Endothelial cell of umbilical vein (primary cell): Measurements from ENCODE around the gene IFIT5. TPM values are rescaled to one million over a fixed set of nuclear protein-coding genes. Genes with fewer than 3 reads are reported as not detected.

Experiments
- BruUV-seq: library from RNA; stranded (reverse); fragments of 400-500 nt; replicated peaks from 2 replicates; lab custom pipeline; 2021; lab: Mats Ljungman, UMichigan
- CTCF ChIA-PET: fragments of 300-600, 350-600 bp; sonication (Branson Sonifier 250); formaldehyde crosslinking; loops from one replicate; lab custom pipeline; 2021; ENCODE audit warnings: antibody characterized with exemption, inconsistent platforms; lab: Charles Lee
- POLR2A ChIA-PET: fragments of 300-600, 350-600 bp; sonication (Branson Sonifier 250); formaldehyde crosslinking; loops from one replicate; lab custom pipeline; 2021; ENCODE audit warnings: antibody characterized with exemption, inconsistent platforms; lab: Charles Lee
- DNase-seq: peaks from one replicate; pipeline ENCODE4 v3.0.0-alpha.2; 2011; ENCODE audit warnings: low read depth, low spot score
- FAIRE-seq: peaks from 2 replicates; lab custom pipeline; 2011; peaks lifted over from hg19 to GRCh38; lab: Jason Lieb, UNC
- H2AFZ ChIP-seq: 2 replicates; pipeline ENCODE4 v1.6.0; 2012; ENCODE audit warnings: low read depth, low read length, control low read depth, inconsistent platforms
- H3K27ac ChIP-seq: 2 replicates; pipeline ENCODE4 v1.5.1; 2011; ENCODE audit warnings: low read depth, mild to moderate bottlenecking, control low read depth, low read length, moderate library complexity; ENCODE audit not compliant: insufficient read depth
- H3K27me3 ChIP-seq, 2 experiments: 2 replicates each; pipeline versions ENCODE4 v1.6.0 to v1.6.1; 2011; ENCODE audit warnings: low read length in 2 of 2, mixed read lengths in 1 of 2; ENCODE audit not compliant: control insufficient read depth in 2 of 2, insufficient read depth in 2 of 2
- H3K36me3 ChIP-seq, 2 experiments: 2 replicates in 1 of 2; 3 replicates in 1 of 2; pipeline ENCODE4 v1.5.1; 2011; ENCODE audit warnings: low read length in 2 of 2, mild to moderate bottlenecking in 1 of 2, moderate library complexity in 1 of 2; ENCODE audit not compliant: control insufficient read depth in 2 of 2, insufficient read depth in 2 of 2; ENCODE audit errors: extremely low read depth in 1 of 2
- H3K4me1 ChIP-seq: 3 replicates; pipeline ENCODE4 v1.5.1; 2011; ENCODE audit warnings: mild to moderate bottlenecking, low read length; ENCODE audit not compliant: control insufficient read depth, insufficient read depth; ENCODE audit errors: extremely low read depth
- H3K4me2 ChIP-seq: 2 replicates; pipeline ENCODE4 v1.6.1; 2011; ENCODE audit warnings: low read length, control low read depth, mixed read lengths; ENCODE audit not compliant: insufficient read depth
- H3K4me3 ChIP-seq, 3 experiments: fragments of 200-600 bp in 1 of 3; sonication (generic), shearing (Covaris generic) in 1 of 3; replicated peaks in 1 of 3; 2 replicates each; pipeline ENCODE4 v1.5.1; 2011 to 2016; ENCODE audit warnings: control low read depth in 3 of 3, low read length in 3 of 3, mild to moderate bottlenecking in 2 of 3, inconsistent platforms in 1 of 3, low read depth in 1 of 3, moderate library complexity in 1 of 3; ENCODE audit not compliant: insufficient read depth in 1 of 3
- H3K79me2 ChIP-seq: 2 replicates; pipeline ENCODE4 v1.6.0; 2012; ENCODE audit warnings: low read length, inconsistent platforms; ENCODE audit not compliant: control insufficient read depth, insufficient read depth
- H3K9ac ChIP-seq: replicated peaks from 2 replicates; pipeline ENCODE3; 2011; ENCODE audit warnings: low read length, control low read depth; ENCODE audit not compliant: insufficient read depth; ENCODE audit errors: extremely low read depth
- H3K9me1 ChIP-seq: replicated peaks from 3 replicates; pipeline ENCODE4 v1.6.0; 2011; ENCODE audit warnings: mild to moderate bottlenecking, low read length; ENCODE audit not compliant: control insufficient read depth, insufficient read depth; ENCODE audit errors: extremely low read depth
- H3K9me3 ChIP-seq: replicated peaks from 2 replicates; pipeline ENCODE4 v1.5.1; 2012; ENCODE audit warnings: low read length, inconsistent platforms; ENCODE audit not compliant: control insufficient read depth, insufficient read depth
- H4K20me1 ChIP-seq: replicated peaks from 2 replicates; pipeline ENCODE3; 2011; ENCODE audit warnings: mild to moderate bottlenecking, low read length; ENCODE audit not compliant: control insufficient read depth, insufficient read depth; ENCODE audit errors: extremely low read depth
- CTCF ChIP-seq, 2 donors: IDR thresholded peaks; 1 replicate in 1 of 2; 2 replicates in 1 of 2; pipeline ENCODE4 v1.5.1; 2011; ENCODE audit warnings: low read length in 2 of 2, mild to moderate bottlenecking in 2 of 2, moderate library complexity in 2 of 2, control low read depth in 1 of 2, inconsistent platforms in 1 of 2, low read depth in 1 of 2; ENCODE audit not compliant: insufficient read depth in 1 of 2; ENCODE audit errors: extremely low read depth in 1 of 2
- EZH2 ChIP-seq: IDR thresholded peaks from 2 replicates; pipeline ENCODE4 v1.6.1; 2012; ENCODE audit warnings: borderline replicate concordance, low read depth, mild to moderate bottlenecking, moderate library complexity, low read length, inconsistent platforms; ENCODE audit not compliant: severe bottlenecking
- FOS ChIP-seq: IDR thresholded peaks from 2 replicates; pipeline ENCODE4 v1.6.1; 2011; ENCODE audit warnings: mild to moderate bottlenecking, low read length, moderate library complexity, borderline replicate concordance; ENCODE audit not compliant: insufficient read depth
- GATA2 ChIP-seq: IDR thresholded peaks from 2 replicates; pipeline ENCODE4 v1.7.0; 2011; ENCODE audit warnings: low read depth, mild to moderate bottlenecking, moderate library complexity, mixed read lengths, low read length; ENCODE audit not compliant: insufficient read length, insufficient read depth
- JUN ChIP-seq: IDR thresholded peaks from 2 replicates; pipeline ENCODE4 v1.6.1; 2011; ENCODE audit warnings: borderline replicate concordance, low read depth; ENCODE audit not compliant: insufficient read length, insufficient read depth
- MAX ChIP-seq: IDR thresholded peaks from 2 replicates; pipeline ENCODE4 v1.6.1; 2011; ENCODE audit not compliant: insufficient read depth, insufficient read length
- MYC ChIP-seq: IDR thresholded peaks from one replicate; pipeline ENCODE4 v1.6.1; 2011; ENCODE audit warnings: mild to moderate bottlenecking, low read depth, low read length
- POLR2A ChIP-seq: IDR thresholded peaks from 2 replicates; pipeline ENCODE4 v1.6.1; 2012; ENCODE audit warnings: low read depth, mild to moderate bottlenecking, control low read depth, low read length
- POLR2AphosphoS5 ChIP-seq: IDR thresholded peaks from 2 replicates; pipeline ENCODE4 v1.6.1; 2012; ENCODE audit warnings: low read depth, mild to moderate bottlenecking, control low read depth, low read length, moderate library complexity; ENCODE audit not compliant: insufficient read depth
- dilution Hi-C: fragments of 300-500 bp; cut with MboI; formaldehyde crosslinking; loops from one replicate; pipeline ENCODE4 v1.15.0; 2019; ENCODE audit warnings: low sequenced_read_pairs; ENCODE audit not compliant: extremely low pct_ligation_motif_present
- intact Hi-C: fragments of 100-400 bp; cut with micrococcal nuclease; formaldehyde crosslinking; loops from one replicate; pipeline ENCODE4 v1.10.0; 2022
- polyA plus RNA-seq, 4 experiments: library from polyadenylated mRNA; depleted of rRNA in 3 of 4; stranded (reverse) in 3 of 4; unstranded in 1 of 4; fragments of >200 nt; gene quantifications; 2 replicates each; pipeline versions ENCODE4 v1.2.1 to v1.2.3, GENCODE V29; 2011 to 2012; ENCODE audit warnings: missing spikeins in 1 of 4
- total RNA-seq: library from RNA; stranded (reverse); gene quantifications from 2 replicates; pipeline ENCODE4 v1.2.3, GENCODE V29; 2021

IFIT5 gene
- total and polyA plus RNA-seq, 2 donors (not counting 3 experiments of a cell fraction or from before 2014, with no cell fraction given): 1.0 to 3.2 TPM

- H3K9me3 ChIP-seq: no peaks in the 10 kb centered on the region
- intact Hi-C loops (no loop called here), dilution Hi-C loops (no loop called here)
- no peaks in the 10 kb centered on the region for H3K36me3 ChIP-seq
- H3K9me1 ChIP-seq: no peaks in the 10 kb centered on the region
- CTCF ChIA-PET: interaction anchor here (2.1 kb wide), 1 partner anchor 100 kb away, joined by 9 read pairs; no protein-coding TSS in a partner anchor
- peaks cover 13% of the 10 kb centered on the region for H3K4me1 ChIP-seq
- no peak overlapping the region for H3K4me2 ChIP-seq
- H4K20me1 ChIP-seq: no peaks in the 10 kb centered on the region
- H3K27me3 ChIP-seq: no peaks in the 10 kb centered on the region
- no peak for FAIRE-seq
- DNase-seq: no peak
- H2AFZ ChIP-seq: no peak overlapping the region
- POLR2A ChIA-PET: no interaction called here
- no peak overlapping the region for H3K27ac ChIP-seq
- no peaks in the 10 kb centered on the region for H3K79me2 ChIP-seq
- no peak overlapping the region for H3K9ac ChIP-seq
- no peak overlapping the region for H3K4me3 ChIP-seq
- no peak for TF ChIP-seq FOS
- no peak for TF ChIP-seq MAX
- TF ChIP-seq GATA2: no peak
- no peak for TF ChIP-seq POLR2A
- TF ChIP-seq POLR2AphosphoS5: no peak
- TF ChIP-seq MYC: no peak
- TF ChIP-seq CTCF (IDR thresholded peaks at IDR 0.05; ENCODE audit: extremely low read depth in 1 of 2, insufficient read depth in 1 of 2, low read depth in 1 of 2, low read length in 2 of 2): no peak
- no peak for TF ChIP-seq JUN
- no peak for TF ChIP-seq EZH2
- no TSS peak for BruUV-seq
These were observed 50.8 kb downstream of the IFIT5 start for GRCh38 chr10:89465196-89465595.
